Stimulated activated naive CD4-positive, alpha-beta T cell (primary cell): Measurements from ENCODE around the gene STARD6.
A peak's percentile ranks its signal among the peaks of the same experiment; 100 is the strongest.
"Not testable (repeated sequence)": the region's sequence is repeated elsewhere in the genome, so short reads cannot be mapped to it uniquely, and the experiment has no call there.

ENCODE experiments used
- DNase-seq, 6 experiments: peaks; one replicate each; lab custom pipeline; 2025; lab: John Stamatoyannopoulos, UW

STARD6 gene

DNA sequence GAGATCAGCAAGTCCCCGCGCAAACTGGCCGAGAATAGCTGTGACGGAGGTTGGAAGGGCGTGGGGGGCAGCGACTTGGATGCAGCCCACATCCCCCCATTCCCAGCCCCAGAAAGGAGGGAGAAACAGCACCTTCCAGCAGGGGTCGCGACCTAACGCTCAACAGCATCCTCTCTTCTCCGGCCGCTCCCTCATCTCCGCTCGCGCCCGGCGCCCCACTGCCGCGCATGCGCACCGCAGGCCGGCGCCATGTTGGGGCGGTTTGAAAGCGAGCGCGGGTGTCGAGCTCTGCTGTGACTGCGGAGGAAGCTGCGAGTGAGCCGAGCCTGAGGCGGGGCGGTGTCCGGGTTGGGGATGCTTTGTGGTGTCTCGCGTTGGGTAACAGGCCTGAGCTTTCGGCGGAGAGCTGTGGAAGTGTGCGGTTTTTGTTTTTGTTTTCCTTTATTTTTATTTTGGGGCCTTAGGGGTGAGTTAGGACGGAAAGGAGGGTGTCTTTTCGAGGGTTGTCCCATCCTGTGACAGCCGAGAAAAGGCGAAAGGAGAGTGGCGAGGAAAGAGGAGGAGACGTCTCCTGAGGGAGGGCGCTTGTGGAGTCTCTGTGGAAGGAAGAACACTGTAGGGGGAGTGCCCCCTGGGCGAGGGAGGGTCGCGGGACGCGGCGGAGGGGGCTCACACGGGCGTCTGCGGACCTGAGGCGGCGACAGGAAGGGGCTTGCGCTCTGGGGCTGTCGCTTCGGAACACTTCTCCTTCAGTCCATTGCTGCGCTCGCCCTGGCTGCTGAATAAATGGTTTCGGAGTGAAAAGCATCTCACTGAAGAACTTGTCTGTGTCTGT, at the start of gene STARD6, which contains the start of gene C18orf54:
Gene STARD6, minus strand, starts transcription at position 199 of the 835 bp plus-strand sequence. CDS start 3,285 bp downstream, outside the sequence.
Gene C18orf54, plus strand, starts transcription at position 247 of the 835 bp plus-strand sequence. CDS start 2,667 bp downstream, outside the sequence.
- peak; percentile 80 to 91 (median 86) for DNase-seq

DNA sequence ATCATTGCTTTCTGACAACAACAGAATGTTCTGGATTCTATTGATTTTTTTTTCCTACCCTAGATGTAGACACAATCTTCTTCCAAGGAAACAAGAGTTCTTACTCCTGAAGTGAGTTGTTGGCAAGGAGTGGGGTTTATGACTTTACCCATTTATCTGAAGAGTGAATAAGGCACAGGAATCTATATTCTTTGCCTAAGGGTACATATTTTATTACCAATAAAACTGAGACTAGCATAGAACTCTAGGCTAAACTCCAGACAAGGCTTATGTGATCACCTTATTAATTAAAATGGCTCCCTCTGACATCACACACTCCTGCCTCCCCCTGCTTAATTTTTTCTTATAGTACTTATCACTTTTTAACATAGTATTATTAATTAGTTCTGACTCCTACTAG, 47.6 kb upstream of the STARD6 start:
- DNase-seq: no peak

- no peak for DNase-seq
These were observed 39.1 kb upstream of the STARD6 start for GRCh38 chr18:54396760-54397159.

GRCh38 chr18:54393648-54394294, 36.1 kb upstream of the STARD6 start:
- no peak for DNase-seq

- peak in 3 of 6 experiments; percentile 8 to 57 (median 33) for DNase-seq
These were observed 34.9 kb upstream of the STARD6 start for GRCh38 chr18:54392543-54393023.

GRCh38 chr18:54390838-54391237, 33.2 kb upstream of the STARD6 start:
- DNase-seq: no peak

- DNase-seq: no peak
These were observed 31.5 kb upstream of the STARD6 start for GRCh38 chr18:54389143-54389505.

GRCh38 chr18:54388203-54389142, 30.8 kb upstream of the STARD6 start:
- no peak for DNase-seq

GRCh38 chr18:54387631-54388030, 30.0 kb upstream of the STARD6 start:
- no peak for DNase-seq

GRCh38 chr18:54386800-54387495, 29.3 kb upstream of the STARD6 start:
- not testable (repeated sequence) for DNase-seq

DNA sequence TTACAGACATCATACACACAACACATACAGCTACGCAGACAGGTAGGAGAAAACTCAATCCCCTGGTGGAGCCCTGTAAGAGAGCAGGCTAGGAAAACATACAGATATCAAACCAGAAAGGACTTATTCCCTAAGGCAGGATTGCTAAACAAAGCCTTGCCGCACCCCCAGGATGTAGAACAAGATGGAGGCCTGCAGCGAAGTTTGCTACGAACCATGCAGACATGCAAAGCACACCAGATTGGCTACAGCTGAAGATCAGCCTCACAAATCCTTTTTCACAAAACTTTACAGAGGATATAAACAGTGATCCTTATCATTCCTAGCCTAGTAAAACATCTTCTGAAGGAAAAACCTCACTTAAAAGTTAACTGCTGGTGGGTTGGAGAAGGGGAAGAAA, 28.4 kb upstream of the STARD6 start:
- no peak for DNase-seq

DNA sequence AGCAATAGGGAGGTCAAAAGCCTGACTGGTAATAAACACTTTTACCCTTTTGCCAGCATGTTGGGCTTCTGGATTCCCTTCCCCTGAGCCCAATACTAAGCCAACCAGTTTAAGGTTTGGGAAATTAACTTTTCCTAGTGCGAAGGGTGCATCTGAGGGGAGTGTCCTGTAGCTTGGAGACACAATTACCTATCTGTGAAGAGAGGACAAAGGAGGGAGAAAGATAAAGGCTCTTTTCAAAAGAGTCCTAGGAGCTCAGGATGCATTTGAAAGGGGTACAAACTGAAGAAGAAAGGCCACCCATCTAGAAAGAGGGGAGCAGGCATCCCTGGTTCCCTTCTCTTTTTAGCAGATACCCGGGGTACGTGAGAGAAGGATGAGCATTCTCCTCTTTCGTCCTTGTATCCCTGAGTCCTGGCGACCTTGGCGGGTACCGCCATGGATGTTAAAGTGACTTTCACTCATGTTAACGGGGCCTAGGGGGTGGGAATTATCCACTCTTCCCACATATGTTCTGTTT, 25.1 kb upstream of the STARD6 start:
- no peak for DNase-seq

DNA sequence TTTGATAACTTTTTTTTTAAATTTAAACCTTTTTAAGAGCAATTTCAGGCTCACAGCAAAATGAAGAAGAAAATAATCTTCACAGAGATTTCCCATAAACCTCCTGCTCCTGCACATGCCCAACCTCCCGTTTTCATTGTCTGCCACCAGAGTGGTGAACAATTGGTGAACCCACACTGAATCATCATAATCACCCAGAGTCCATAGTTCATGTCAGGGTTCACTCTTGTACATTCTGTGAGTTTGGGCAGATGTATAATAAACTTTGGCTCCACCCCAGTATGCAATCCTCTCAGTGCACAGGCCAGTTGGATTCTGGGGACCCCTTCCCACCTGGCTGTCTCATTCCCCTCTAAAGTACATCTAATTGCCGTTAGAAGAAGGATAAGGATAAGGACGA, 24.4 kb upstream of the STARD6 start:
- DNase-seq: no peak

DNA sequence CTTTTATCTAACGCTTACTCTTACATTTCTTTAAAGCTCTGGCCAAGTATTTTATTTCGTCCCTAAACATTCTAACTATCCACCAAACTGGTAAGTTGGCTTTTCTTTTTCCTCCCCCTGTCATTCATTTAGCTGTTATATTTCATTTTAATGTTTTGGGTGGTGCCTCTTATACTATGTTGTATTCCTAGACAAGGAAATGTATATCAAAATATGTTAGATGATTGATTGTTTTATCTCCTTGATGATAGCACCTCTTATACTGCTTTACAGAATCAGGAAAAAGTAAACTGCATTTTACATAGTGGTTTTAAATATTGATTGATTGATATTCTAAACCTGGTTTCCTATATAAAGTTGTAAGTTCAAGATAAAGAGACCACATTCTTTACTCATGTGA, 24.0 kb upstream of the STARD6 start:
- no peak for DNase-seq

- DNase-seq: no peak
These were observed 20.4 kb upstream of the STARD6 start for GRCh38 chr18:54378057-54378456.

DNA sequence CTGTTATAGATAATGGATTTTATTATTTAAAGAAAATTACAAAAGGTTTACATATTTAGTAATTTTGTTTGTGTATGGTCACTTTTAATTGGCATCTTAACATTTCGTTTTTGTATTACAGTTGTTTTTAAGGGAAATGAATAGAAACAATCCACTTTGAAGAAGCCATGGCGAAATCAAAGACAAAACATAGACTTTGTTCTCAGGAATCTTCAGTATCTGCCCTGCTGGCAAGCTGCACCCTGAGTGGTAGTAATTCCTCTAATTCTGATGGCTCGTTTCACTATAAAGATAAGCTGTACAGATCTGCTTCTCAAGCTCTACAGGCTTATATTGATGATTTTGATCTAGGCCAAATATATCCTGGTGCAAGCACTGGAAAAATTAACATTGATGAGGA, 2.7 kb upstream of the STARD6 start:
- DNase-seq: no peak

- no peak for DNase-seq
These were observed 1.6 kb upstream of the STARD6 start for GRCh38 chr18:54359233-54359632.

DNA sequence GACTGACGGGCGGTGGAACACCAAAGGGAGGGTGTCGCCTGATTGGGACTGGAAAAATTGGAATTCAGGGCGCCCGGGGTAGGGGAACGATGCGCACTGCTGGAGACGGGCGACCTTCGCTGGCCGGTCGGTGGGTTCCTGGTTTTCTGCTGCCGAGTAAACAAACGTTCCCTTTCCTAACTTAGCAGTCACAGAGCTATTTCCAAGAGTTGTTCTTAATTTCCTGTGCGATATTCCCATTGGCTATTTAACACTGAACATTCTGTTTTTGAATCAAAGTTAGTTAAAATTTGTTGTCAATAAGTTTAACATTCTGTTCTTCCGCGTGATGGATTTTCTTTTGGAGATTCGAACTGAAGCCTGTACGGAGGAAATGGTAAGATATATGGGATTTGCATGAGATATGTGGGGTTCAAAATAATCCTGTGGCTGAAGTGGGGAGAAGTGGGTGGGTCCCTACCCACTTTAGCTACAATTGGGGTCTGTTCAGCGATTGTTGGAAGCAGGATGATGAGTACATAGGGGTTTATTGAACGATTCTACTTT, 910 bp upstream of the STARD6 start:
- DNase-seq: no peak

- DNase-seq: peak in 2 of 6 experiments; percentile 27 to 62
These were observed 487 bp downstream of the STARD6 start for GRCh38 chr18:54357082-54357659.

DNA sequence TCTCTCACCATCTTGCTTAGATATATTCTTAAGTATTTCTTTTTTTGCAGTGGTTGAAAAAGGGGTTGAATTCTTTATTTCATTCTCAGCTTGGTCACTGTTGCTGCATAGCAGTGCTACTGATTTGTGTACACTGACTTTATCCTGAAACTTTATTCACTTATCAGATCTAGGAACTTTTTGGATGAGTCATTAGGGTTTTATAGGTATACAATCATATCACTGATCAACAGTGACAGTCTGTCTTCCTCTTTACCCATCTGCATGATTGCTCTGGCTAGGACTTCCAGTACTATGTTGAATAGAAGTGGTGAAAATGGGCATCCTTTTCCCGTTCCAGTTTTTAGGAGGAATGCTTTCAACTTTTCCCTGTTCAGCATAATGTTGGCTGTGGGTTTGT, 6.5 kb downstream of the STARD6 start:
- no peak for DNase-seq
